Hematopoietic multipotent progenitor cell treated with erythropoietin and hydrocortisone succinate and interleukin-3 and kit ligand, for 15 days (in vitro differentiated cells): ENCODE measurements around the gene ZNF638.

ENCODE experiments used
- DNase-seq: peaks from one replicate; pipeline ENCODE4 v3.0.0-alpha.2; 2015; ENCODE audit warnings: low spot score

ZNF638 gene

GRCh38 chr2:71336802-71337201 is 5.2 kb downstream of the ZNF638 start:
- DNase-seq, result no peak

- DNase-seq, result no peak
Measured at GRCh38 chr2:71337776-71338175, 6.2 kb downstream of the ZNF638 start.

- no peak for DNase-seq
Measured at GRCh38 chr2:71339685-71340084, 8.1 kb downstream of the ZNF638 start.

GRCh38 chr2:71340176-71340575 is 8.6 kb downstream of the ZNF638 start:
- no peak for DNase-seq

GRCh38 chr2:71341645-71342044 is 10.1 kb downstream of the ZNF638 start:
- no peak for DNase-seq

- no peak for DNase-seq
Measured at GRCh38 chr2:71346065-71346464, 14.5 kb downstream of the ZNF638 start.

- DNase-seq, result no peak
Measured at GRCh38 chr2:71347517-71347916, 15.9 kb downstream of the ZNF638 start.

- DNase-seq, result no peak
Measured at GRCh38 chr2:71348302-71348701, 16.7 kb downstream of the ZNF638 start.

- DNase-seq, result no peak
Measured at GRCh38 chr2:71353248-71353647, 21.7 kb downstream of the ZNF638 start.

GRCh38 chr2:71358931-71359671 is 27.5 kb downstream of the ZNF638 start:
- no peak for DNase-seq

- DNase-seq, result no peak
Measured at GRCh38 chr2:71360434-71360975, 28.9 kb downstream of the ZNF638 start.

GRCh38 chr2:71361631-71362030 is 30.0 kb downstream of the ZNF638 start:
- no peak for DNase-seq

GRCh38 chr2:71362447-71362846 is 30.9 kb downstream of the ZNF638 start:
- DNase-seq, result no peak

- DNase-seq, result no peak
Measured at GRCh38 chr2:71370015-71370414, 38.4 kb downstream of the ZNF638 start.

- DNase-seq, result no peak
Measured at GRCh38 chr2:71372042-71372441, 40.5 kb downstream of the ZNF638 start.

GRCh38 chr2:71379086-71379485 is 47.5 kb downstream of the ZNF638 start:
- no peak for DNase-seq

- DNase-seq, result no peak
Measured at GRCh38 chr2:71380665-71381064, 49.1 kb downstream of the ZNF638 start.

GRCh38 chr2:71385012-71385411 is 53.4 kb downstream of the ZNF638 start:
- DNase-seq, result no peak

- DNase-seq, result no peak
Measured at GRCh38 chr2:71388214-71388613, 56.6 kb downstream of the ZNF638 start.

GRCh38 chr2:71389384-71390072 is 57.9 kb downstream of the ZNF638 start:
- DNase-seq, result no peak

GRCh38 chr2:71393216-71393615 is 61.6 kb downstream of the ZNF638 start:
- no peak for DNase-seq

- no peak for DNase-seq
Measured at GRCh38 chr2:71395471-71395870, 63.9 kb downstream of the ZNF638 start.

GRCh38 chr2:71402427-71402826 is 70.8 kb downstream of the ZNF638 start:
- DNase-seq, result no peak
